PFSK-1 (cell line): ENCODE data around the gene RBM20.

Experiments
- POLR2AphosphoS5 ChIP-seq: IDR thresholded peaks from 2 replicates; pipeline ENCODE4 v1.6.1; 2012; ENCODE audit warnings: low read depth, mild to moderate bottlenecking, control low read depth, low read length, moderate library complexity
- TF ChIP-seq, protein P1 (sequence below), 2 experiments: IDR thresholded peaks; 2 replicates each; pipeline versions ENCODE4 v1.6.1 to v1.8.0; 2011 to 2012; ENCODE audit warnings: low read depth in 2 of 2, low read length in 2 of 2, control low read depth in 1 of 2, inconsistent platforms in 1 of 2, mild to moderate bottlenecking in 1 of 2, moderate library complexity in 1 of 2; ENCODE audit not compliant: insufficient read depth in 1 of 2

GRCh38 chr10:110860576-110861241, 216.6 kb downstream of the RBM20 start:
- TF ChIP-seq POLR2AphosphoS5: no peak
- TF ChIP-seq, protein P1, sequence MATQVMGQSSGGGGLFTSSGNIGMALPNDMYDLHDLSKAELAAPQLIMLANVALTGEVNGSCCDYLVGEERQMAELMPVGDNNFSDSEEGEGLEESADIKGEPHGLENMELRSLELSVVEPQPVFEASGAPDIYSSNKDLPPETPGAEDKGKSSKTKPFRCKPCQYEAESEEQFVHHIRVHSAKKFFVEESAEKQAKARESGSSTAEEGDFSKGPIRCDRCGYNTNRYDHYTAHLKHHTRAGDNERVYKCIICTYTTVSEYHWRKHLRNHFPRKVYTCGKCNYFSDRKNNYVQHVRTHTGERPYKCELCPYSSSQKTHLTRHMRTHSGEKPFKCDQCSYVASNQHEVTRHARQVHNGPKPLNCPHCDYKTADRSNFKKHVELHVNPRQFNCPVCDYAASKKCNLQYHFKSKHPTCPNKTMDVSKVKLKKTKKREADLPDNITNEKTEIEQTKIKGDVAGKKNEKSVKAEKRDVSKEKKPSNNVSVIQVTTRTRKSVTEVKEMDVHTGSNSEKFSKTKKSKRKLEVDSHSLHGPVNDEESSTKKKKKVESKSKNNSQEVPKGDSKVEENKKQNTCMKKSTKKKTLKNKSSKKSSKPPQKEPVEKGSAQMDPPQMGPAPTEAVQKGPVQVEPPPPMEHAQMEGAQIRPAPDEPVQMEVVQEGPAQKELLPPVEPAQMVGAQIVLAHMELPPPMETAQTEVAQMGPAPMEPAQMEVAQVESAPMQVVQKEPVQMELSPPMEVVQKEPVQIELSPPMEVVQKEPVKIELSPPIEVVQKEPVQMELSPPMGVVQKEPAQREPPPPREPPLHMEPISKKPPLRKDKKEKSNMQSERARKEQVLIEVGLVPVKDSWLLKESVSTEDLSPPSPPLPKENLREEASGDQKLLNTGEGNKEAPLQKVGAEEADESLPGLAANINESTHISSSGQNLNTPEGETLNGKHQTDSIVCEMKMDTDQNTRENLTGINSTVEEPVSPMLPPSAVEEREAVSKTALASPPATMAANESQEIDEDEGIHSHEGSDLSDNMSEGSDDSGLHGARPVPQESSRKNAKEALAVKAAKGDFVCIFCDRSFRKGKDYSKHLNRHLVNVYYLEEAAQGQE (IDR thresholded peaks at IDR 0.05; ENCODE audit: insufficient read depth in 1 of 2, low read depth in 2 of 2, low read length in 2 of 2): no peak
